Measurements from ENCODE around the gene CLINT1.

DNA sequence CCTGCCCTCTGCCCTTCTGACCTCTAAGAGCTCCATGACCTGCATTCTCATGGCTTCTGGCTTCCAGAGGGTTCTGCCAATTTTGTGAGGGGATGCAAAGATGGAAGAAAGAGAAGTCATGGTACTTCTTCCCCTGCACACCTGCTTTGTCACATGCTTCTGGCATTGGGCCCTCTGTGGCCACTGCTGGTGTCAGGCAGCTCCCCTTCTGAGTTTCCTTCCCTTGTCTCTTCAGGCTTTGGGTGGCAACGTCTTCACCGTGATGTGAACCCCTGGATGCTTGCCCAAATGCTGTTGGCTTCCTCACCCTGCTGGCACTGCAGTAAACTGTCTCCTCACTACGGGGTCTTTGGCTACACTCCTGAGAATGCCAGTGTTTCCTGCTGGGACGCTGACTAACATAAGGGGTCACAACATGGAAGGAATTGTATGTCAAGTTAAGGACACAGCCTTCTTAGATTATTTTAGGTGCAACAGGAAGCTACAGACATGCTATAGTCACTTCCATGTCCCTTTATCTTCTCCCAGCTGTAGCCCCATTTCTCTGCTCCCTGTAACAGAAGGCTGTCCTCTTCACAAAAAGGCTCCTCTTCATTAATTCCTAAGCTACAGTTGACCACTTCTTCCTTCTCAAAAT is 8.9 kb upstream of the CLINT1 start:
- TF ChIP-seq CEBPB (IDR thresholded peaks at IDR 0.05): no peak
- no peak for TF ChIP-seq TCF12 (IDR thresholded peaks at IDR 0.05; ENCODE audit: low read depth)
- TF ChIP-seq, protein P1, sequence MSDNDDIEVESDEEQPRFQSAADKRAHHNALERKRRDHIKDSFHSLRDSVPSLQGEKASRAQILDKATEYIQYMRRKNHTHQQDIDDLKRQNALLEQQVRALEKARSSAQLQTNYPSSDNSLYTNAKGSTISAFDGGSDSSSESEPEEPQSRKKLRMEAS (IDR thresholded peaks at IDR 0.05): no peak
- no peak for TF ChIP-seq CREB1 (IDR thresholded peaks at IDR 0.05; ENCODE audit: low read depth)
- TF ChIP-seq YY1 (IDR thresholded peaks at IDR 0.05; ENCODE audit: low read depth): no peak
- TF ChIP-seq EP300 (IDR thresholded peaks at IDR 0.05; ENCODE audit: borderline replicate concordance): no peak
- TF ChIP-seq, protein P2, sequence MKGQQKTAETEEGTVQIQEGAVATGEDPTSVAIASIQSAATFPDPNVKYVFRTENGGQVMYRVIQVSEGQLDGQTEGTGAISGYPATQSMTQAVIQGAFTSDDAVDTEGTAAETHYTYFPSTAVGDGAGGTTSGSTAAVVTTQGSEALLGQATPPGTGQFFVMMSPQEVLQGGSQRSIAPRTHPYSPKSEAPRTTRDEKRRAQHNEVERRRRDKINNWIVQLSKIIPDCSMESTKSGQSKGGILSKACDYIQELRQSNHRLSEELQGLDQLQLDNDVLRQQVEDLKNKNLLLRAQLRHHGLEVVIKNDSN (IDR thresholded peaks at IDR 0.05): no peak
- no peak for TF ChIP-seq RAD21 (IDR thresholded peaks at IDR 0.05; ENCODE audit: low read depth)
- TF ChIP-seq TAF1 (IDR thresholded peaks at IDR 0.05; ENCODE audit: low read depth): no peak
- no peak for TF ChIP-seq NFIC (IDR thresholded peaks at IDR 0.05)
- no peak for TF ChIP-seq ZBTB7A (IDR thresholded peaks at IDR 0.05; ENCODE audit: low read depth)
- TF ChIP-seq, protein P3, sequence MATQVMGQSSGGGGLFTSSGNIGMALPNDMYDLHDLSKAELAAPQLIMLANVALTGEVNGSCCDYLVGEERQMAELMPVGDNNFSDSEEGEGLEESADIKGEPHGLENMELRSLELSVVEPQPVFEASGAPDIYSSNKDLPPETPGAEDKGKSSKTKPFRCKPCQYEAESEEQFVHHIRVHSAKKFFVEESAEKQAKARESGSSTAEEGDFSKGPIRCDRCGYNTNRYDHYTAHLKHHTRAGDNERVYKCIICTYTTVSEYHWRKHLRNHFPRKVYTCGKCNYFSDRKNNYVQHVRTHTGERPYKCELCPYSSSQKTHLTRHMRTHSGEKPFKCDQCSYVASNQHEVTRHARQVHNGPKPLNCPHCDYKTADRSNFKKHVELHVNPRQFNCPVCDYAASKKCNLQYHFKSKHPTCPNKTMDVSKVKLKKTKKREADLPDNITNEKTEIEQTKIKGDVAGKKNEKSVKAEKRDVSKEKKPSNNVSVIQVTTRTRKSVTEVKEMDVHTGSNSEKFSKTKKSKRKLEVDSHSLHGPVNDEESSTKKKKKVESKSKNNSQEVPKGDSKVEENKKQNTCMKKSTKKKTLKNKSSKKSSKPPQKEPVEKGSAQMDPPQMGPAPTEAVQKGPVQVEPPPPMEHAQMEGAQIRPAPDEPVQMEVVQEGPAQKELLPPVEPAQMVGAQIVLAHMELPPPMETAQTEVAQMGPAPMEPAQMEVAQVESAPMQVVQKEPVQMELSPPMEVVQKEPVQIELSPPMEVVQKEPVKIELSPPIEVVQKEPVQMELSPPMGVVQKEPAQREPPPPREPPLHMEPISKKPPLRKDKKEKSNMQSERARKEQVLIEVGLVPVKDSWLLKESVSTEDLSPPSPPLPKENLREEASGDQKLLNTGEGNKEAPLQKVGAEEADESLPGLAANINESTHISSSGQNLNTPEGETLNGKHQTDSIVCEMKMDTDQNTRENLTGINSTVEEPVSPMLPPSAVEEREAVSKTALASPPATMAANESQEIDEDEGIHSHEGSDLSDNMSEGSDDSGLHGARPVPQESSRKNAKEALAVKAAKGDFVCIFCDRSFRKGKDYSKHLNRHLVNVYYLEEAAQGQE (IDR thresholded peaks at IDR 0.05; ENCODE audit: low read depth): no peak
